ENCODE results near the gene KRABD2.

Gene KRABD2

DNA sequence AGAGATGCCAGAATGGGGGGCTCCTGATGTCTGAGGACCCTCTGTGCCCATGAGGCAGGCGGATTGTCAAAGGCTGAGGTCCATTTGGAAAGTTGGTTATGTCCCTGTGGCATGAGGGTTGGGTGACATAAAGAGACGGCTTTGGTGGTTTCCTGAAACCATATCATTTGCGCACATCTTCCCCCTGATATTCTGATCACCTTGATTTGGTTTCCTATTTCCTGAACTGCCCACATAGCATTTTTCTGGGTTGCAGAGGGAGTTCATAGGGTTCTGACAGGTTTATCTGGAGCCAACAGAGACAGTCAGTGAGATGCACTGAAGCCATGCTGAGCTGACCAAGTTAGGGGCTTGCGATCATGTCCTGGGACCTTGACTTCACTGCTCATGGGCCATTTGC is 36.8 kb upstream of the KRABD2 start:
- Histone ChIP-seq H2AFZ (ENCODE audit: low read length) (no peak overlapping the region), H3K4me2 (ENCODE audit: low read depth, low read length) (no peak overlapping the region), H3K9ac (ENCODE audit: low read length) (no peak overlapping the region), H3K9me2 (replicated peaks; ENCODE audit: insufficient read depth, low read length) (no peaks in the 10 kb centered on the region), H3K9me3 (replicated peaks; ENCODE audit: insufficient read depth, low read length) (no peaks in the 10 kb centered on the region), H3K36me3 (replicated peaks; ENCODE audit: insufficient read depth, low read length) (no peaks in the 10 kb centered on the region), H3F3A (ENCODE audit: insufficient read depth, low read length) (no peaks in the 10 kb centered on the region), H3K27ac (ENCODE audit: low read length) (no peak overlapping the region), H3K79me2 (ENCODE audit: low read length) (no peaks in the 10 kb centered on the region), H3K4me3 (ENCODE audit: low read length) (no peak overlapping the region), H3K27me3 (replicated peaks; ENCODE audit: insufficient read depth, low read length) (no peaks in the 10 kb centered on the region), H4K20me1 (ENCODE audit: insufficient read depth, low read length) (no peaks in the 10 kb centered on the region), H3K4me1 (ENCODE audit: low read length) (peaks cover 6% of the 10 kb centered on the region; the same call in 1 of the 2 replicates)
- TF ChIP-seq, protein P1, sequence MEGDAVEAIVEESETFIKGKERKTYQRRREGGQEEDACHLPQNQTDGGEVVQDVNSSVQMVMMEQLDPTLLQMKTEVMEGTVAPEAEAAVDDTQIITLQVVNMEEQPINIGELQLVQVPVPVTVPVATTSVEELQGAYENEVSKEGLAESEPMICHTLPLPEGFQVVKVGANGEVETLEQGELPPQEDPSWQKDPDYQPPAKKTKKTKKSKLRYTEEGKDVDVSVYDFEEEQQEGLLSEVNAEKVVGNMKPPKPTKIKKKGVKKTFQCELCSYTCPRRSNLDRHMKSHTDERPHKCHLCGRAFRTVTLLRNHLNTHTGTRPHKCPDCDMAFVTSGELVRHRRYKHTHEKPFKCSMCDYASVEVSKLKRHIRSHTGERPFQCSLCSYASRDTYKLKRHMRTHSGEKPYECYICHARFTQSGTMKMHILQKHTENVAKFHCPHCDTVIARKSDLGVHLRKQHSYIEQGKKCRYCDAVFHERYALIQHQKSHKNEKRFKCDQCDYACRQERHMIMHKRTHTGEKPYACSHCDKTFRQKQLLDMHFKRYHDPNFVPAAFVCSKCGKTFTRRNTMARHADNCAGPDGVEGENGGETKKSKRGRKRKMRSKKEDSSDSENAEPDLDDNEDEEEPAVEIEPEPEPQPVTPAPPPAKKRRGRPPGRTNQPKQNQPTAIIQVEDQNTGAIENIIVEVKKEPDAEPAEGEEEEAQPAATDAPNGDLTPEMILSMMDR (IDR thresholded peaks at IDR 0.05; ENCODE audit: low read length), result no peak
- TF ChIP-seq EZH2phosphoT487 (IDR thresholded peaks at IDR 0.05; ENCODE audit: low read length), result no peak
- no peak for TF ChIP-seq EZH2 (optimal IDR thresholded peaks at IDR 0.05; ENCODE audit: low read depth, low read length)
- no peak for DNase-seq

DNA sequence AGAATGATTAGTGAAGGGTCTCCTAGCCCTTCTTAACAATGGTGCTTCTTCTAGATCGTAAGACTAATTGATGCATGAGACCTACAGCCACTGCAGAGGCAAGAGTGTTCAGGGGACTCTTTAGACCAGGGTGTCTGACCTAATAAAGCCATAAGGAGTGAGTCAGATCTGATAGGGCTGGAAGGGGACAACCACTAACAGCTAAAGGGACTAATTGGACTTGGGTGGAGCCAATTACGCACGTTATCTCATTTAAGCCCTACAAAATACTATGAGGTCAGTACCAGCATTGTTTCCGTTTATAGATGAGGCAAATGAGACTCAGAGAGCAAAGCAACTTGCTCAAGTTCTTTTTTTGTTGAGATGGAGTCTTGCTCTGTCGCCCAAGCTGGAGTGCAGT is 35.6 kb upstream of the KRABD2 start:
- Histone ChIP-seq H3K79me2 (ENCODE audit: low read length) (no peaks in the 10 kb centered on the region), H3K27ac (ENCODE audit: low read length) (no peak overlapping the region), H3K4me2 (ENCODE audit: low read depth, low read length) (no peak overlapping the region), H3K9me3 (replicated peaks; ENCODE audit: insufficient read depth, low read length) (no peaks in the 10 kb centered on the region), H3K36me3 (replicated peaks; ENCODE audit: insufficient read depth, low read length) (no peaks in the 10 kb centered on the region), H3K4me1 (ENCODE audit: low read length) (peaks cover 6% of the 10 kb centered on the region; the same call in 1 of the 2 replicates), H3K4me3 (ENCODE audit: low read length) (no peak overlapping the region), H3F3A (ENCODE audit: insufficient read depth, low read length) (no peaks in the 10 kb centered on the region), H3K27me3 (replicated peaks; ENCODE audit: insufficient read depth, low read length) (no peaks in the 10 kb centered on the region), H2AFZ (ENCODE audit: low read length) (no peak overlapping the region), H3K9me2 (replicated peaks; ENCODE audit: insufficient read depth, low read length) (no peaks in the 10 kb centered on the region), H4K20me1 (ENCODE audit: insufficient read depth, low read length) (no peaks in the 10 kb centered on the region), H3K9ac (ENCODE audit: low read length) (no peak overlapping the region)
- DNase-seq, result no peak
- TF ChIP-seq, protein P1 (IDR thresholded peaks at IDR 0.05; ENCODE audit: low read length), result no peak
- no peak for TF ChIP-seq EZH2 (optimal IDR thresholded peaks at IDR 0.05; ENCODE audit: low read depth, low read length)
- no peak for TF ChIP-seq EZH2phosphoT487 (IDR thresholded peaks at IDR 0.05; ENCODE audit: low read length)

DNA sequence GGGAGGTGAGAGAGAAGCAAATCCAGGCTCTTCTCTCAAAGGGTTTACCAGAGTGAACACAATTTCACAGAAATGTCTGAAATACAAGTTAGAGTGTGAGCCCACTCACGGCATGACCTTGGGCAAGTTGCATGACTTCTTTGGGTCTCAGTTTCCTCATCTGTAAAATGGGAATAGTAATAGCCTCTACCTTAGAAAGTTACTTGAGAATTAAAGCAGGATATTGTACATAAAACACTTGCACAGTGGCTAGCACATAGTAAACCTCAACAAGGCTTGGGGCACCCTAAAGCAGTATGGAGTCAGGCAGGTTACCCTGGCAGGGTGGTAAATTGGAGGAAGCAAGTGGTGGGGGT is 34.4 kb upstream of the KRABD2 start:
- Histone ChIP-seq H3F3A (ENCODE audit: insufficient read depth, low read length) (no peaks in the 10 kb centered on the region), H3K27ac (ENCODE audit: low read length) (no peak overlapping the region), H4K20me1 (ENCODE audit: insufficient read depth, low read length) (no peaks in the 10 kb centered on the region), H3K36me3 (replicated peaks; ENCODE audit: insufficient read depth, low read length) (no peaks in the 10 kb centered on the region), H2AFZ (ENCODE audit: low read length) (no peak overlapping the region), H3K9me3 (replicated peaks; ENCODE audit: insufficient read depth, low read length) (no peaks in the 10 kb centered on the region), H3K4me1 (ENCODE audit: low read length) (peaks cover 6% of the 10 kb centered on the region; the same call in 1 of the 2 replicates), H3K9me2 (replicated peaks; ENCODE audit: insufficient read depth, low read length) (no peaks in the 10 kb centered on the region), H3K9ac (ENCODE audit: low read length) (no peak overlapping the region), H3K79me2 (ENCODE audit: low read length) (no peaks in the 10 kb centered on the region), H3K27me3 (replicated peaks; ENCODE audit: insufficient read depth, low read length) (no peaks in the 10 kb centered on the region), H3K4me3 (ENCODE audit: low read length) (no peak overlapping the region), H3K4me2 (ENCODE audit: low read depth, low read length) (peak overlapping the region; percentile 36; the same call in 1 of the 2 replicates)
- TF ChIP-seq EZH2phosphoT487 (IDR thresholded peaks at IDR 0.05; ENCODE audit: low read length), result no peak
- no peak for TF ChIP-seq EZH2 (optimal IDR thresholded peaks at IDR 0.05; ENCODE audit: low read depth, low read length)
- TF ChIP-seq, protein P1 (IDR thresholded peaks at IDR 0.05; ENCODE audit: low read length), result no peak
- DNase-seq, result no peak
